Nephron (organoid): ENCODE results near the gene SHISA4.
"Not testable (repeated sequence)": the region's sequence is repeated elsewhere in the genome, so short reads cannot be mapped to it uniquely, and the experiment has no call there.

ENCODE experiments used
- H3K27ac Mint-ChIP-seq, 3 experiments: 2 replicates each; pipeline ENCODE4 v1.8.0; 2020; ENCODE audit warnings: mixed read lengths in 3 of 3, mild to moderate bottlenecking in 2 of 3, moderate library complexity in 1 of 3
- H3K27me3 Mint-ChIP-seq: 2 replicates; pipeline ENCODE4 v1.8.0; 2021; ENCODE audit warnings: low read depth, mild to moderate bottlenecking, moderate library complexity, mixed read lengths
- H3K36me3 Mint-ChIP-seq: 2 replicates; pipeline ENCODE4 v1.8.0; 2020; ENCODE audit warnings: low read depth, mixed read lengths
- H3K4me1 Mint-ChIP-seq: 2 replicates; pipeline ENCODE4 v1.8.0; 2020; ENCODE audit warnings: mixed read lengths
- H3K4me3 Mint-ChIP-seq, 3 experiments: 2 replicates each; pipeline ENCODE4 v1.8.0; 2020; ENCODE audit warnings: mild to moderate bottlenecking in 3 of 3, mixed read lengths in 3 of 3, moderate library complexity in 2 of 3
- H3K9me3 Mint-ChIP-seq: 2 replicates; pipeline ENCODE4 v1.8.0; 2020; ENCODE audit warnings: mixed read lengths
- CTCF ChIP-seq, 3 experiments: fragments of 200-600 bp; sonication (generic); IDR thresholded peaks; one replicate each; pipeline ENCODE4 v1.5.0; 2021; ENCODE audit warnings: antibody characterized with exemption in 3 of 3; ENCODE audit not compliant: unreplicated experiment in 3 of 3

SHISA4 gene

GRCh38 chr1:201937624-201938213, 49.0 kb downstream of the SHISA4 start:
- Mint-ChIP-seq H3K4me1 (peaks cover 37% of the 10 kb centered on the region), H3K27me3 (no peaks in the 10 kb centered on the region), H3K9me3 (no peaks in the 10 kb centered on the region), H3K4me3 (no peak overlapping the region), H3K27ac (peak overlapping the region in 1 of 3 experiments; percentile 38), H3K36me3 (no peaks in the 10 kb centered on the region)
- no peak for TF ChIP-seq CTCF (IDR thresholded peaks at IDR 0.05; ENCODE audit: unreplicated experiment in 3 of 3)

GRCh38 chr1:201938440-201939035, 49.8 kb downstream of the SHISA4 start:
- TF ChIP-seq CTCF (IDR thresholded peaks at IDR 0.05; ENCODE audit: unreplicated experiment in 3 of 3), result no peak
- H3K27ac Mint-ChIP-seq, result peak overlapping the region in 2 of 3 experiments; percentile 26 to 38

GRCh38 chr1:201939148-201939547, 50.5 kb downstream of the SHISA4 start:
- Mint-ChIP-seq H3K4me3 (no peak overlapping the region), H3K36me3 (no peaks in the 10 kb centered on the region), H3K27me3 (no peaks in the 10 kb centered on the region), H3K4me1 (peaks cover 41% of the 10 kb centered on the region), H3K9me3 (no peaks in the 10 kb centered on the region), H3K27ac (peak overlapping the region in 2 of 3 experiments; percentile 26 to 64)
- TF ChIP-seq CTCF (IDR thresholded peaks at IDR 0.05; ENCODE audit: unreplicated experiment in 3 of 3), result no peak

More at GRCh38 chr1:201938440-201939035, 49.8 kb downstream of the SHISA4 start:
- no peaks in the 10 kb centered on the region for H3K36me3 Mint-ChIP-seq
- no peaks in the 10 kb centered on the region for H3K27me3 Mint-ChIP-seq
- no peaks in the 10 kb centered on the region for H3K9me3 Mint-ChIP-seq
- H3K4me1 Mint-ChIP-seq, result peaks cover 43% of the 10 kb centered on the region
- H3K4me3 Mint-ChIP-seq, result no peak overlapping the region

- H3K9me3 Mint-ChIP-seq, result no peaks in the 10 kb centered on the region
- H3K4me3 Mint-ChIP-seq, result no peak overlapping the region
- H3K27me3 Mint-ChIP-seq, result no peaks in the 10 kb centered on the region
- no peaks in the 10 kb centered on the region for H3K36me3 Mint-ChIP-seq
- TF ChIP-seq CTCF (IDR thresholded peaks at IDR 0.05; ENCODE audit: unreplicated experiment in 3 of 3), result no peak
- peaks cover 37% of the 10 kb centered on the region for H3K4me1 Mint-ChIP-seq
- H3K27ac Mint-ChIP-seq, result peak overlapping the region in 2 of 3 experiments; percentile 26 to 64
Observed at GRCh38 chr1:201939574-201939973, 50.9 kb downstream of the SHISA4 start.

GRCh38 chr1:201940316-201940715, 51.6 kb downstream of the SHISA4 start:
- H3K4me1 Mint-ChIP-seq, result peaks cover 39% of the 10 kb centered on the region
- not testable (repeated sequence) for H3K27me3 Mint-ChIP-seq, H3K36me3 Mint-ChIP-seq, H3K9me3 Mint-ChIP-seq, H3K27ac Mint-ChIP-seq, H3K4me3 Mint-ChIP-seq

GRCh38 chr1:201941420-201942128, 52.9 kb downstream of the SHISA4 start:
- peaks cover 10% of the 10 kb centered on the region for H3K27me3 Mint-ChIP-seq
- no peaks in the 10 kb centered on the region for H3K9me3 Mint-ChIP-seq
- H3K27ac Mint-ChIP-seq, result peak overlapping the region; percentile 65 to 98 (median 90)
- TF ChIP-seq CTCF (IDR thresholded peaks at IDR 0.05; ENCODE audit: unreplicated experiment in 3 of 3), result no peak
- no peaks in the 10 kb centered on the region for H3K36me3 Mint-ChIP-seq
- peak overlapping the region in 2 of 3 experiments; percentile 40 to 44 for H3K4me3 Mint-ChIP-seq
- peaks cover 52% of the 10 kb centered on the region for H3K4me1 Mint-ChIP-seq
